HepG2 (cell line): ENCODE results near the gene MAGI1. TPM values are rescaled to one million over a fixed set of nuclear protein-coding genes. Genes with fewer than 3 reads are reported as not detected.

ENCODE experiments used
- ATAC-seq: fragments of 200-7000 bp; cut with Tn5 transposase; 3 replicates; pipeline ENCODE4 v1.9.1; 2020; ENCODE audit warnings: mild to moderate bottlenecking, moderate library complexity
- BruUV-seq: library from RNA; stranded (reverse); fragments of 400-500 nt; replicated peaks from 2 replicates; lab custom pipeline; 2021; lab: Mats Ljungman, UMichigan
- CTCF ChIA-PET: fragments of 300-600 bp; formaldehyde crosslinking; extraction: SDS; loops from one replicate; lab custom pipeline; 2021; ENCODE audit warnings: low total read pairs, inconsistent platforms, low intra/inter-chr PET ratio; lab: Yijun Ruan, JAX
- POLR2A ChIA-PET: fragments of 350-600 bp; sonication (Branson Sonifier 250); formaldehyde crosslinking; loops from one replicate; lab custom pipeline; 2020; ENCODE audit warnings: antibody characterized with exemption, inconsistent platforms; lab: Yijun Ruan, JAX
- DNase-seq: peaks from one replicate; pipeline ENCODE4 v3.0.0-alpha.2; 2015; ENCODE audit warnings: low spot score
- FAIRE-seq: peaks from 3 replicates; lab custom pipeline; 2011; peaks lifted over from hg19 to GRCh38; lab: Jason Lieb, UNC
- H2AFZ ChIP-seq: one replicate; pipeline ENCODE4 v1.6.1; 2011; ENCODE audit warnings: low read length, inconsistent platforms
- H3K27ac ChIP-seq: fragments of 300-600 bp; 3 replicates; pipeline ENCODE4 v1.8.0; 2011; ENCODE audit warnings: mixed run types, mild to moderate bottlenecking, mixed read lengths, low read length, inconsistent platforms; ENCODE audit not compliant: insufficient read depth; ENCODE audit errors: extremely low read length
- H3K27me3 ChIP-seq, 2 experiments: fragments of 200-600 bp in 1 of 2; 2 replicates in 1 of 2; 3 replicates in 1 of 2; pipeline versions ENCODE4 v1.6.0 to v1.8.0; 2011; ENCODE audit warnings: low read length in 2 of 2, mild to moderate bottlenecking in 2 of 2, moderate library complexity in 2 of 2, inconsistent platforms in 1 of 2; ENCODE audit not compliant: insufficient read depth in 2 of 2, control insufficient read depth in 1 of 2
- H3K36me3 ChIP-seq, 2 experiments: fragments of 200-600 bp in 1 of 2; replicated peaks in 1 of 2; 2 replicates in 1 of 2; 3 replicates in 1 of 2; pipeline versions ENCODE4 v1.5.1 to v1.8.0; 2011; ENCODE audit warnings: low read length in 2 of 2, inconsistent platforms in 1 of 2; ENCODE audit not compliant: insufficient read depth in 2 of 2, control insufficient read depth in 1 of 2
- H3K4me1 ChIP-seq: 2 replicates; pipeline ENCODE4 v1.5.1; 2012; ENCODE audit warnings: low read length, inconsistent platforms; ENCODE audit not compliant: insufficient read depth
- H3K4me2 ChIP-seq: 2 replicates; pipeline ENCODE4 v1.6.0; 2011; ENCODE audit warnings: low read depth, low read length, inconsistent platforms
- H3K4me3 ChIP-seq, 3 experiments: fragments of 200-600 bp in 1 of 3; sonication (generic), shearing (Covaris generic) in 1 of 3; replicated peaks in 1 of 3; 2 replicates each; pipeline ENCODE4 v1.5.1; 2011 to 2016; ENCODE audit warnings: low read length in 3 of 3, inconsistent platforms in 2 of 3, low read depth in 2 of 3, mild to moderate bottlenecking in 2 of 3, control low read depth in 1 of 3, mixed read lengths in 1 of 3; ENCODE audit not compliant: insufficient read depth in 1 of 3
- H3K79me2 ChIP-seq: one replicate; pipeline ENCODE4 v1.6.1; 2011; ENCODE audit warnings: low read length, inconsistent platforms; ENCODE audit not compliant: insufficient read depth
- H3K9ac ChIP-seq: 2 replicates; pipeline ENCODE4 v1.6.0; 2011; ENCODE audit warnings: mild to moderate bottlenecking, low read depth, low read length, inconsistent platforms; ENCODE audit not compliant: insufficient read depth
- H3K9me3 ChIP-seq: 2 replicates; pipeline ENCODE4 v1.5.1; 2012; ENCODE audit warnings: mild to moderate bottlenecking, low read length
- H4K20me1 ChIP-seq: 2 replicates; pipeline ENCODE4 v1.6.0; 2011; ENCODE audit warnings: inconsistent platforms, mild to moderate bottlenecking, low read length, moderate library complexity; ENCODE audit not compliant: insufficient read depth
- KDM5A ChIP-seq: fragments of 200-600 bp; sonication (generic); IDR thresholded peaks from 2 replicates; pipeline ENCODE4 v1.7.0; 2018; ENCODE audit warnings: antibody characterized with exemption, mild to moderate bottlenecking, low read length, borderline replicate concordance
- STAG1 ChIP-seq: sonication (generic); formaldehyde crosslinking; IDR thresholded peaks from 2 replicates; pipeline ENCODE4 v1.4.0; 2020; ENCODE audit warnings: missing genetic modification reagents
- ZNF367 ChIP-seq: sonication (generic); formaldehyde crosslinking; IDR thresholded peaks from 2 replicates; pipeline ENCODE4 v1.4.0; 2020; ENCODE audit warnings: missing genetic modification reagents, borderline replicate concordance
- ZNF670 ChIP-seq: sonication (generic); formaldehyde crosslinking; IDR thresholded peaks from 2 replicates; pipeline ENCODE4 v1.8.0; 2022; ENCODE audit warnings: mild to moderate bottlenecking, missing genetic modification reagents, borderline replicate concordance
- ZNF737 ChIP-seq: sonication (generic); formaldehyde crosslinking; IDR thresholded peaks from 2 replicates; pipeline ENCODE4 v1.5.0; 2020; ENCODE audit warnings: missing genetic modification reagents, mild to moderate bottlenecking, borderline replicate concordance
- WGBS: methylation state at CpG from one replicate; pipeline ENCODE4 v1.1.6; 2017; ENCODE audit warnings: low lambda C conversion rate; 5-methylcytosine and 5-hydroxymethylcytosine counted together
- in situ Hi-C: cut with HindIII; loops from 2 replicates; pipeline ENCODE4 v1.10.0; 2017; ENCODE audit warnings: low pct_unique_long_range_greater_than_20kb; ENCODE audit not compliant: extremely low pct_ligation_motif_present
- intact Hi-C: fragments of 100-400 bp; cut with micrococcal nuclease; formaldehyde crosslinking; loops from one replicate; pipeline ENCODE4 v1.10.0; 2022; ENCODE audit not compliant: unreplicated experiment
- polyA plus RNA-seq, 8 experiments: library from polyadenylated mRNA; depleted of rRNA in 3 of 8; stranded (reverse) in 7 of 8; unstranded in 1 of 8; fragments of >200 nt; fragmentation: Illumina TruSeq in 4 of 8; extraction: Trizol in 4 of 8; gene quantifications; 2 replicates each; pipeline versions ENCODE4 v1.2.1 to v1.2.3, GENCODE V29; 2011 to 2016; ENCODE audit warnings: low read depth in 4 of 8, missing spikeins in 1 of 8, mixed read lengths in 1 of 8; ENCODE audit not compliant: insufficient read depth in 1 of 8
- total RNA-seq, 5 experiments: library from RNA; depleted of rRNA; stranded (reverse); fragments of >200 nt; fragmentation: Illumina TruSeq; extraction: Trizol; gene quantifications; 2 replicates each; pipeline ENCODE4 v1.2.3, GENCODE V29; 2016; ENCODE audit warnings: low read depth in 1 of 5
- TF ChIP-seq, protein P1 (sequence below): sonication (generic); formaldehyde crosslinking; IDR thresholded peaks from 2 replicates; pipeline ENCODE4 v1.5.0; 2020; ENCODE audit warnings: missing genetic modification reagents

MAGI1 gene
- total and polyA plus RNA-seq, 2 of the 13 experiments (the other 11 are each of a cell fraction or from before 2014, with no cell fraction given) = 22.2 to 26.0 TPM

- TF ChIP-seq, protein P1, sequence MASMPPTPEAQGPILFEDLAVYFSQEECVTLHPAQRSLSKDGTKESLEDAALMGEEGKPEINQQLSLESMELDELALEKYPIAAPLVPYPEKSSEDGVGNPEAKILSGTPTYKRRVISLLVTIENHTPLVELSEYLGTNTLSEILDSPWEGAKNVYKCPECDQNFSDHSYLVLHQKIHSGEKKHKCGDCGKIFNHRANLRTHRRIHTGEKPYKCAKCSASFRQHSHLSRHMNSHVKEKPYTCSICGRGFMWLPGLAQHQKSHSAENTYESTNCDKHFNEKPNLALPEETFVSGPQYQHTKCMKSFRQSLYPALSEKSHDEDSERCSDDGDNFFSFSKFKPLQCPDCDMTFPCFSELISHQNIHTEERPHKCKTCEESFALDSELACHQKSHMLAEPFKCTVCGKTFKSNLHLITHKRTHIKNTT (CRISPR knock-in tag) = no peak
- no peak for TF ChIP-seq ZNF670 (CRISPR knock-in tag)
- no peak for TF ChIP-seq ZNF737
- no peak for TF ChIP-seq ZNF367 (CRISPR knock-in tag)
- TF ChIP-seq, all 625 proteins: peak for 0
These were observed 231.5 kb downstream of the MAGI1 start (continued) for GRCh38 chr3:65807225-65807624.

- in situ Hi-C loops = no loop called here
- no peak for DNase-seq
- Histone ChIP-seq H3K27ac (no peak overlapping the region), H3K9me3 (no peaks in the 10 kb centered on the region), H3K27me3 (no peaks in the 10 kb centered on the region), H3K9ac (no peak overlapping the region), H3K36me3 (peaks cover 0 to 1% of the 10 kb centered on the region in 2 experiments; a peak in 1 of 5 replicates), H3K4me3 (no peak overlapping the region), H2AFZ (no peak overlapping the region), H3K4me1 (peaks cover 5% of the 10 kb centered on the region), H3K79me2 (peaks cover 39% of the 10 kb centered on the region), H3K4me2 (no peak overlapping the region), H4K20me1 (peaks cover 6% of the 10 kb centered on the region)
- no peak for FAIRE-seq
- no peak for TF ChIP-seq KDM5A
- peak; percentile 19; the same call in 1 of the 2 replicates for TF ChIP-seq STAG1 (CRISPR knock-in tag)
- POLR2A ChIA-PET = no interaction called here
- intact Hi-C loops = no loop called here
- ATAC-seq = no peak
- BruUV-seq = no TSS peak
- 95% methylated on average over 1 of the region's 1 CpG for WGBS
- CTCF ChIA-PET = no interaction called here
These were observed 232.1 kb downstream of the MAGI1 start for GRCh38 chr3:65806600-65806999.
